Activated CD4-positive, CD25-positive, alpha-beta regulatory T cell treated with anti-CD3 and anti-CD28 coated beads, Interleukin-2, amount 50 U/mL, for 24 hours (primary cell): ENCODE results near the gene TBX10.
A peak's percentile ranks its signal among the peaks of the same experiment; 100 is the strongest.
"Not testable (repeated sequence)": the region's sequence is repeated elsewhere in the genome, so short reads cannot be mapped to it uniquely, and the experiment has no call there.

Source experiments
- ATAC-seq, 2 donors: fragments of 150-1000 bp; cut with Tn5 transposase; one replicate each; pipeline ENCODE4 v1.10.0; 2021; ENCODE audit warnings: mild to moderate bottlenecking in 1 of 2, moderate library complexity in 1 of 2

TBX10 gene

DNA sequence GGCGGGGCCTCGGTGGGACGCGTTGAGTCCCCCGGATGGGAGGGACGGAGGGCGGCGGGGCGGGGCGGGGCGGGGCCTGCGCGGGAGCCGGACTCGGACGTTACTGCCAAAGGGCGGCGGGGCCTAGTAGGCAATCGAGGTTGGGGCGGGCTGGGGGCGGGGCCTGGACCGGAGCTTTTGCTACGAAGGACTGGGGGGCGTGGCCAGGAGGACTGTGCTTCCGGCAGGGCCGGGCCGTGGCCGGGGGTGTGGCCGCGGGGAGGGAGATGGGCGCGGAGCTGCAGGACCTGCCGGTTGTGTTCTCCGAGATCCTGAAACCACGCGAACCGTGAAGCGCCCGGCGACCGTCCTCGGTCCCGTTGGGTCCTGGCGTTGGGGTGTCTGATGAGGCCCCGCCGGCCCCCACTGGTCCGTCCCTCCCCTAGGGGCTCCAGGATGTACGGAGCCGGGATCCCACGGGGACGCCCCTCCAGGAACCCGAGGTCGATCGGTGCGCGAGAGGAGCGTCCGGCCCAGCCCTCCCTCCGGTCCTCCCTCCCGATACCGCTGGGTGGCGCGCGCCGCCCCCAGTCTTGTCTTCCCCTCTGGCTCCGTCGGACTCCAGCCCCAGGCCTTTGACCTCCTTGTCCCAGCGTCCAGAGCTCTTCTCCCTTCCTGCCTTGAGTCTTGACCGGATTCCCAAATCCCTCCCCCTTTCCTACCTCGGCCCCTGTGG, 9.2 kb downstream of the TBX10 start:
- peak; percentile 76 to 80 for ATAC-seq

DNA sequence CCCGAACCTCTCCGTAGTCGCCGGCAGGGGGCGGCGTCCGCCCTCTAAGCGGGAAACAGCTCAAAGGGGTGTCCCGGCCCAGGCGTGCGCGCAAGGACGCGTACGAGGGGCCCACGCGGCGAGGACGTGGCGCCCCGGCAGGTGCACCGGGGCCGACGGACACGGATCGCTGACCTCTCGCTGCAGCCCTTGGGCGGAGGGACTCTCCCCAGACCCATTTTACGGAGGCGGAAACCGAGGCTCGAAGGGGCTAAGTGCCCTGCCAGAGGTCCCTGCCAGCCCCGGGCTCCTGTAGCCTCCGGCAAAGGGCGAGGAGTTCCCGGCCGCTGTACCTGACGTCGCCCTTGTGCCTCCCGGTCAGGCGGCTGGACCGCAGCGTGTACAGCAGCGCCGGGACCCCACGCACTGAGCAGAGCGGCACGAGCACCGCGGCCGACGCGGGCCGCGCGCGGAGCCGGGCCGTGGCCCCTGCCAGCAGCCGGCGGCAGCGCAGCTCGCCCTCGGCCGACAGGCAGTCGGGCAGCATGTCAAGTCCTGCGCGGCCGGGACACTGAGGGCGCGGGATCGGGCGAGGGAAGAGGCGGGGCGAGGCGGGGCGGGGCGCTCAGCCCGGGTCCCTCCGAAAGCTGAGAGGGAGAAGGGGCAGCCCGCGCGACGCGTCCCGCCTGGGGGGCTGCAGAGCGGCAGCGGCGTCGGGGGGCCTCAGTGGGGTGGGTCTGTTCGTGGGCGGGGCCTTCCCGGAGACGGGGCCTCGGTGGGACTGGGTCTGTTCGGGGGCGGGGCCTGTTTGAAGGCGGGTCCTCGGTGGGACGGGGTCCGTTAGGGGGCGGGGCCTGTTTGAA, 10.0 kb downstream of the TBX10 start, which contains the start of gene NUDT8:
Gene NUDT8 (minus strand): TSS at position 552 of the 842 bp plus-strand sequence. CDS start 26 bp downstream, at position 526.
- peak; percentile 69 to 75 for ATAC-seq

DNA sequence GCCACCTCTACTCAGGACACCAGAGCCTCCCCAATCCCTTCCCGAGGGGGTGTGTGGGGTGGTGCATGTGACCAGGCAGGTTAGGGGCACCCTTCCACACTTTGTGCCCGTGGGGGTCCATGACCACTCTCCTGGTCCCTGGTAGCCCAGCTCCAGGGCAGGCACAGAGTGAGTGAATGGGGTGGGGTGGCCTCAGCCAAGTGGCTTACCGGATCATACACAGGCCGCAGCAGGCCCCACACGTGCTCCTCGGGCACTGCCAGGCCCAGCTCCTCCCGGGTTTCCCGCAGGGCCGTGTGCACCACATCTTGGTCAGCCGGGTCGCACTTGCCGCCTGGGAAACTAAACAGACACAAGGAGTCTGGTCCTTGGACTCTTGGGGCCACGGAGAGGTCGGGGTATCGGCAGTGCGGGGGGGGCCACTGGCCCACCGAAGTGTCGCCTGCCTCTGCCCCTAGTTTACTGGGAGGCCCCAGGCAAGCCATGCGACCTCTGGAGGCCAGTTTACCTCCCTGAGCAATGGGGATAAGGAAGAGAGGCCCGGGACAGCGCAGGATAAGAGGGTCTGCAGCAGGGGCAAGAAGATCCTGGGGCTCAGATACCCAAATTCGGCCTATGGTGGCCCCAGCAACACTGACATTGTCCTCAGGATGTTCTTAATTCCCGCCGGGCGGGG, 10.7 kb downstream of the TBX10 start:
- no peak for ATAC-seq

DNA sequence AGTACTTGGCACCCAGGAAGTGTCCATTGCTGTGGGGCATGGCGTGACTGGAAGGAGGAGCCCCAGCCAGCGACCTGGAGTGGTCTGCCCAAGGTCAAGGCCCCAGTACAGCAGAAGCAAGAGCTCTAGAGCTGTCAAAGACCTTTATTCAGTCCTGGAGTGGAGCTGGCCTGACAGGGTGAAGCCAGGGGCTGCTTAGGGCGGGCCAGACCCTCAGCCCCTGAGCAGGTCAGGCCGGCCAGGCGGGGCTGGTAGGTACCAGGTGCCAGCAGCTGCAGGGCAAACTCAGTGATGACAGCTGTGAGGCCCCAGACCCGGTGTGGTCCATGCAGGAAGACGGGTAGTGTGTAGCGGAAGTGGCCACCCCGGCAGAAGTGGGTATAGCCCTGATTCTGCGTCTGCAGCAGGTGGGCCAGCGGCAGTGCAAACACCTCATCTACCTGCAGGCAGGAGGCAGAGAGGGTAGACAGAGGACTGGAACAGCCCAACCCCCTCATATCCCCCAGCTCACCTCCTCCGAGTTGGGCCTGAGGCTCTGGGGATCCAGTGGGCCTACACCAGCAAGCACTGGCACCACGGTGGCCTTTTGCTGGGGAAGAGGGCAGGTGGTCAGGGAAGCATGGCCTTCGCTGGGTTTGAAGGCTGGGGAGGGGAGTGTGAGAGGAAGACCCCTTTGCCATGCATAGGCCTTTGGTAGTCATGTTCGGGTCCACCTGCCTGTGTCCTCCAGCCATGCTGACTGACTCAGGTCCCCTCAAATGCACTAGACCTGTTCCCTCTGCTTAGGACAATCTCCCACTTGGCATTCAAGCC, 11.5 kb downstream of the TBX10 start:
- ATAC-seq: no peak

DNA sequence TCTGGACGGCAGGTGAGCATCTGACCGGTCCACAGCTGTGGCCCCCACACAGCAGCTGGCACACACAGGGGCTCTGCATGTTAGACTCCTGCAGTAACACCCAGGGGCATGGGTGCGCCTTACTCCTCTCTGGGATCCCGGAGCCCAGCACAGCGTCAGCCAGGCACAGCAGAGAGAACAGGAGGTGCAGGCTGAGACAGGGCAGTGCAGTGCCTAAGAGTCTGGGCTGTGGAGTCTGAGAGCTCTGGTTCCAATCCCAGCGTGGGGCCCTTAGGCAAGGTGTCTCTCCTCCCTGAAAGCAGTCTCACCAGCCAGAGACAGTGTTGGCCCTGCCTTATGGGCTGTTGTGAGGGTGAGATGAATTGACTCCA, 12.1 kb downstream of the TBX10 start:
- ATAC-seq: no peak

DNA sequence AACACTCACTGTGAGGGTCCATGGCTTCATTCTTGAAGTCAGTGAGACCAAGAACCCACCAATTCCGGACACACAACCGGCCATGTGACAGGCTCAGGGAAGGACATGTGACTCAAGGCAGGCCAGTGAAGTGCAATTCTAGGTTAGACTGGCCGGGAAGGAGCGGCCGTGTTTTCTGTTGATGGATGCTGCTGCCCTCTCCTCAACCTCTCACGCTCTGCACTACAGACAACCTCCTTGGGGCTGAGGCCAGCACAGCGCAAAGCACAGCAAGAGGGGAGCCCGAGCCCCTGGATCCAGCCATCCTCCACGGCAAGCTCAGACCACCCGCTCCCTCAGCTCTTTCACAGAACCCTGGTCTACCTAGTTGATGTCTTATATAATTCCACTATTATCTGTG, 12.6 kb downstream of the TBX10 start:
- no peak for ATAC-seq

DNA sequence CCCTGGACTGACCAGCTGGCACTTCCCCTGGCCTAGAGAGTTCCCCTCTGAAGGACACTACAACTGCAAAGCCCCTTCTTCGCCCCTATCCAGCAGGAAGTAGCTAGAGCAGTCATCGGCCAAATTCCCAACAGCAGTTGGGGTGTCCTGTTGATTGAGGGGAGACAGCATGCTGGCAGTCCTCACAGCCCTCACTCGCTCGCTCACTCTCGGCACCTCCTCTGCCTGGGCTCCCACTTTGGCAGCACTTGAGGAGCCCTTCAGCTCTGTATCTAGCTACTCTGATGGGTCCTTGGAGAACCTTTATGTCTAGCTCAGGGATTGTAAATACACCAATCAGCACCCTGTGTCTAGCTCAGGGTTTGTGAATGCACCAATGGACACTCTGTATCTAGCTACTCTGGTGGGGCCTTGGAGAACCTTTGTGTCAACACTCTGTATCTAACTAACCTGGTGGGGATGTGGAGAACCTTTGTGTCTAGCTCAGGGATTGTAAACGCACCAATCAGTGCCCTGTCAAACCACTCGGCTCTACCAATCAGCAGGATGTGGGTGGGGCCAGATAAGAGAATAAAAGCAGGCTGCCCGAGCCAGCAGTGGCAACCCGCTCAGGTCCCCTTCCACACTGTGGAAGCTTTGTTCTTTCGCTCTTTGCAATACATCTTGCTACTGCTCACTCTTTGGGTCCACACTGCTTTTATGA, 13.3 kb downstream of the TBX10 start:
- ATAC-seq: not testable (repeated sequence)

DNA sequence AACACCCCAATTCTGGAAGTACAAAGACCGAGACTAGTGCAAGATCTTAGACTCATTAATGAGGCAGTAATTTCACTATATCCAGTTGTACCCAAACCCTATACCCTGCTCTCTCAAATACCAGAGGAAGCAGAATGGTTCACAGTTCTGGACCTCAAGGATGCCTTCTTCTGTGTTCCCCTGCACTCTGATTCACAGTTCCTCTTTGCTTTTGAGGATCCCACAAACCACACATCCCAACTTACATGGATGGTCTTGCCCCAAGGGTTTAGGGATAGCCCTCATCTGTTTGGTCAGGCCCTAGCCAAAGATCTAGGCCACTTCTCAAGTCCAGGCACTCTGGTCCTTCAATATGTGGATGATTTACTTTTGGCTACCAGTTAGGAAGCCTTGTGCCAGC, 15.8 kb downstream of the TBX10 start:
- ATAC-seq: not testable (repeated sequence)

DNA sequence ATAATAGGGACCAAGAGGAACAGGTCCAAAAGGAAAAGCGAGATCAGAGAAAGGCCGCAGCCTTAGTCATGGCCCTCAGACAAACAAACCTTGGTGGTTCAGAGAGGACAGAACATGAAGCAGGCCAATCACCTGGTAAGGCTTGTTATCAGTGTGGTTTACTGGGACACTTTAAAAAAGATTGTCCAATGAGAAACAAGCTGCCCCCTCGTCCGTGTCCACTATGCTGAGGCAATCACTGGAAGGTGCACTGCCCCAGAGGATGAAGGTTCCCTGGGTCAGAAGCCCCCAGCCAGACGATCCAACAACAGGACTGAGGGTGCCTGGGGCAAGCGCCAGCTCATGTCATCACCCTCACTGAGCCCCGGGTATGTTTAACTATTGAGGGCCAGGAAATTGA, 16.7 kb downstream of the TBX10 start:
- not testable (repeated sequence) for ATAC-seq

DNA sequence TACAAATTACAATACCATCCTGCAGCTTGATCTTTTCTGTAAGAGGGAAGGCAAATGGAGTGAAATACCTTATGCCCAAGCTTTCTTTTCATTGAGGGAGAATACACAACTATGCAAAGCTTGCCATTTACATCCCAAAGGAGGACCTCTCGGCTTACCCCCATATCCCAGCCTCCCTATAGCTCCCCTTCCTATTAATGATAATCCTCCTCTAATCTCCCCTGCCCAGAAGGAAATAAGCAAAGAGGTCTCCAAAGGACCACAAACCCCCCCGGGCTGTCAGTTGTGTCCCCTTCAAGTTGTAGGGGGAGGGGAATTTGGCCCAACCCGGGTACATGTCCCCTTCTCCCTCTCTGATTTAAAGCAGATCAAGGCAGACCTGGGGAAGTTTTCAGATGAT, 17.6 kb downstream of the TBX10 start:
- not testable (repeated sequence) for ATAC-seq

DNA sequence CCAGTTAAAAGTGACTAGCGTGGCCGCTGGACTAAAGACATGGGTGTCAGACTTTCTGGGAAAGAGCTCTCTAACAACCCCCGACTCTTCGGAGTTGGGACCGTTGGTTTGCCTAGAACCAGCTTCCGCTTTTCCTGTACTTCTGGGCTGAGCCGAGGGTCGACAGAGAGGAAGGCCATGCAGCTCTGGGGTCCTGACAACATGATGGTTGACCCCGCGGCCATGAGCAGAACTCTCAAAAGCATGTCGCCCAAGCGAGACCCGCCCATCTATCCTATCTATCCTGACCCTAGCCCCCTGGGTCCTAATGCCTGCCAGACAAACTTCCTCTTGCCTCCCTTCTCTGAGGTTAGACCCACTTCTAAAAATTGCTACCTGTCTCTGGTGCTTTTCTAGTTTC, 18.9 kb downstream of the TBX10 start:
- not testable (repeated sequence) for ATAC-seq

DNA sequence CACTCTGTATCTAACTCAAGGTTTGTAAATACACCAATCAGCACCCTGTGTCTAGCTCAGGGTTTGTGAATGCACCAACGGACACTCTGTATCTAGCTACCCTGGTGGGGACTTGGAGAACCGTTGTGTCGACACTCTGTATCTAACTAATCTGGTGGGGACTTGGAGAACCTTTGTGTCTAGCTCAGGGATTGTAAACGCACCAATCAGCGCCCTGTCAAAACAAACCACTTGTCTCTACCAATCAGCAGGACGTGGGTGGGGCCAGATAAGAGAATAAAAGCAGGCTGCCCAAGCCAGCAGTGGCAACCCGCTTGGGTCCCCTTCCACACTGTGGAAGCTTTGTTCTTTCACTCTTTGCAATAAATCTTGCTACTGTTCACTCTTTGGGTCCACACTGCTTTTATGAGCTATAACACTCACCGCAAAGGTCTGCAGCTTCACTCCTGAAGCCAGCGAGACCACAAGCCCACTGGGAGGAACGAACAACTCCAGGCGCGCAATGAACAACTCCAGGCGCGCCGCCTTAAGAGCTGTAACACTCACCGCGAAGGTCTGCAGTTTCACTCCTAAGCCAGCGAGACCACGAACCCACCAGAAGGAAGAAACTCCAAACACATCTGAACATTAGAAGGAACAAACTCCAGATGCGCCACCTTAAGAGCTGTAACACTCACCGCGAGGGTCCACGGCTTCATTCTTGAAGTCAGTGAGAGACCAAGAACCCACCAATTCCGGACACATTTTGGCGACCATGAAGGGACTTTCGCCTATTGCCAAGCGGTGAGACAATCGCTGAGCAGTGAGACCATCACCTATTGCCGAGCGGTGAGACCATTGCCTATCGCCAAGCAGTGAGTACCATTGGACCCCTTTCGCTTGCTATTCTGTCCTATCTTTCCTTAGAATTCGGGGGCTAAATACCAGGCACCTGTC, 19.6 kb downstream of the TBX10 start:
- not testable (repeated sequence) for ATAC-seq

DNA sequence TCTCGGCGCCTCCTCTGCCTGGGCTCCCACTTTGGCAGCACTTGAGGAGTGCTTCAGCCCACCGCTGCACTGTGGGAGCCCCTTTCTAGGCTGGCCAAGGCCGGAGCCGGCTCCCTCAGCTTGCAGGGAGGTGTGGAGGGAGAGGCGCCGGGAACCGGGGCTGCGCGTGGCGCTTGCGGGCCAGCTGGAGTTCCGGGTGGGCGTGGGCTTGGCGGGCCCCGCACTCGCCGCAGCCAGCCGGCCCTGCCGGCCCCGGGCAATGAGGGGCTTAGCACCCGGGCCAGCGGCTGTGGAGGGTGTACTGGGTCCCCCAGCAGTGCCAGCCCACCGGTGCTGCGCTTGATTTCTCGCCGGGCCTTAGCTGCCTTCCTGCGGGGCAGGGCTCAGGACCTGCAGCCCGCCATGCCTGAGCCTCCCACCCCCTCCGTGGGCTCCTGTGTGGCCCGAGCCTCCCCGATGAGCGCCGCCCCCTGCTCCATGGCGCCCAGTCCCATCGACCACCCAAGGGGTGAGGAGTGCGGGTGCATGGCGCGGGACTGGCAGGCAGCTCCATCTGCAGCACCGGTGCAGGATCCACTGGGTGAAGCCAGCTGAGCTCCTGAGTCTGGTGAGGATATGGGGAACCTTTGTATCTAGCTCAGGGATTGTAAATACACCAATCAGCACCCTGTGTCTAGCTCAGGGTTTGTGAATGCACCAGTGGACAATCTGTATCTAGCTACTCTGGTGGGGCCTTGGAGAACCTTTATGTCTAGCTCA, 20.5 kb downstream of the TBX10 start:
- not testable (repeated sequence) for ATAC-seq

DNA sequence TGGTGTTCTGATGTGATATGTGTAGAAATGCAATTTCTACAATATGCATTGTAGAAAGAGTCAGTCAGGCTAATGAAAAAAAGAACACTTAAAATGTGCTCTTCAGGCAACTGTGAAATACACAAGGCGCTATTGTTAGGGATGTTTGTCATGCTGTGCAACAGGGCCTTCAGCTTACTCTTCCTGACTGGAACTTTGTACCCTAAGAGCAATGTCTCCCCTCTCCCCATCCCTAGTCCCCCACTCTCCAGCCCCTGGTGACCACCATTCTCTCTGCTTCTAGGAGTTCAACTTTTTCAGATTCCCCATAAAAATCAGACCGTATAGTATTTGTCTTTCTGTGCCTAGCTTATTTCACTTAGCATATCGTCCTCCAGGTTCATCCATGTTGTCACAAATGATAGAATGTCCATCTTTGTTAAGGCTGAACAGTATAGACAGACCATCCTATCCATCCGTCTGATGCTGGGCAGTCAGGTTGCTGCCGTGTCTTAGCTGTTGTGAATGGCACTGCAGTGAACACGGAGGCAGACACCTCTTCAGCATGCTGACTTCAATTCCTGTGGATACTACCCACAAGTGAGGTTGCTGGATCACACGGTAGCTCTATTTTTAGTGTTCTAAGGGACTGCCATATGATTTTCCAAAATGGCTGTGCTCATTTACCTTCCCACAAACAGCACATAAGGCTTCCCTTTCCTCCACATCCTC, 22.2 kb downstream of the TBX10 start:
- no peak for ATAC-seq

DNA sequence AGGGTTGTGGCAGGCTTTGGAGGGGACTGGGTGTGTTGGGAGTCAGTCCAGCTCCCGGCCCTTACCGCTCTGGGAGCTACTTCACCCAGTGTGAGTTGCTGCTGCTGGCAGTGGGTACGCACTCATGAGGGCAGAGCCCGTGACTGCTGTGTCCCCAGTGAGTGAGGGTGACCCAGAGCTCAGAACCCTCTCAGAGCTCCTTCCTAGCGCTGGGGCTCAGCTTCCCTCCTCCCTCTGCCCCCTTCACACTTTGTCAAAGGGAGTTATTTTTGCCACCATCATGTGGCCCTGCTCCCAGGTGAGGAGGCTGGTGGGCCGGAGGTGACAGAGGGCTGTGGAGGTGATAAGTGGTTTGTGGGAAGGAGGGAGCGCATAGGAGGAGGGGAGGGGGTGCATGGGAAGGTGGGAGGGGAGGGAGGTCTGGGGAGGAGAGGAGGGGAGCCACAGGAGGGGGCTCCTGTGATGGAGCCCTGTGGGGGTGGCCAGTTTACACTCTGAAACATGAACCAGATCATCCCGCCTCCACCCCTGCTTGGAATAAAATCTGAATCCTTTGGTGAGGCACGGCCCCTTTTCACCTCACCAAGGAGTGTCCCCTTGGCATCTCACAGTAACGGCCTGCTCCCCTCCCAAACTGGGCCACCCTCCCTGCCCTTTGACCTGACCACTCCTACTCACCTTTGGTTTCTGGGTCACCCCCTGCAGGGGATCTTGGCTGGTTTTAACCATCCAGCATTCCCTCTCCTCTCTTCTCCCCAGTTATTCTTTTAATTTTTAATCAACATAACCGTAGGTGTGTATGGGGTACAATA, 22.9 kb downstream of the TBX10 start:
- no peak for ATAC-seq

DNA sequence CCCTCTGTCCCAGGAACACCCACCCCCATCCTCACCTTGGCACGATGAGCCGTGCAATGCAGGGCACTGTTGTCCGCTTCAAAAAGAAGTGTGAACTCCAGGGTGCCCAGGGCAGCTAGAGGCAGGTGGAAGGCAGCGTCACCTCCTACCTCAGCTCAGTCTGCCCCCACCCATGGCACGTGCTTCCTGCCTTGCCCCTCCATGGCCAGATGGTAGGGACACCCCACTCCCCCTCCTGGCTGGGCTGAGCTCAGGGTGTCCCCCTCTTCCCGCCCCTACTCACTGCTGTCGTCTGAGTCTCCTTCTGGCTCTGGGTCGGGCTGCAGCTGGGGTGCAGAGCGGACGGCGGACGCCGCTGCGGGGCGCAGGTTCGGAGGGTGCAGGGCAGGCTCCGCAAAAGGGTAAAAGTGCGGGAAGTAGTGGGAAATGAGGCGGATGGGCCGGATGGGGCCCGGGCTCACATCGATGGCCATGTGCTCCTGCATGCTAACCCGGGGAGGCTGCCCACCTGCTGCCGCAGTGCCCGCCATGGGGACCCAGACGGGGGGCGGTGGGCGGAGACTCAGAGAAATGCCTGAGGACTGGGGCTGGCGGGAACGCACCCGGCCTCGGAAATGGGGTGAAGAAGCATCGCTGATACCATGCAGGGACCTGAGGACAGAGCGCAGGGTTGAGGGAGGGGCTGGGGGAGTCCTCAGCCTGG, 23.7 kb downstream of the TBX10 start:
- ATAC-seq: no peak
